ENCODE measurements around the gene C1RL.

The C1RL gene

GRCh38 chr12:7091171-7091570, 17.8 kb downstream of the C1RL start:
- DNase-seq: no peak

- no peak for DNase-seq
Observed at GRCh38 chr12:7090222-7090998, 18.6 kb downstream of the C1RL start.

DNA sequence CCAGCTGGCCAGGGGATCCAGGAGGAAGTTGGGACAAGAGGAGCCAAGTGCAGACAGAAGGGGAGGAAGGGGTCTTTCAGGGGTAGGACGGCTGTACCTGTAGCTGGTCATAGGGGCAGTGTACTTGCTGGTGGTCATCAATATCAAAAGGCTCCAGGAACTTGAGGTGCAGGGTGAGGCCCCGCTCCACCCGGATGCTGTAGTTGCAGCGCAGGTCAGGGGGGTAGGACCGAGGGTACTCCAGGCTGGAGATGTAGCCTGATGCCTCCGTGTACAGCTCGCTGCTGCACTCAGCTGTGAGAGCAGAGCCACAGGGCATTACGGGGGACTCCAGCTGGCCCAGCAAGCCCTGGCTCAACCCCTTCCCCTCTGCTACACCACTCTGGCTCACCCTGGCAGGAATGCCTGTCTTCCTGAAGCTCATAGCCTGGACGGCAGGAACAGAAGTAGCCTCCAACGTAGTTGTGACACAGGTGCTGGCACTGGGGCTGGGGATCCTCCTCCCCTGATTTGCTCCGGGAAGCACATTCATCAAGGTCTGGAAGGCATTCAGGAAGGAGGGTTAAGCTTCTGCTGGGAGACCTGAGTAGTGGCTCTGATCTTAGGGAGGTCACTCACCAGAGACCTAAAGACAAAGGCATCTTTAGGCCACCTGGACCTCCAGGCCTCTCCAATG, 19.7 kb downstream of the C1RL start:
- DNase-seq: no peak

DNA sequence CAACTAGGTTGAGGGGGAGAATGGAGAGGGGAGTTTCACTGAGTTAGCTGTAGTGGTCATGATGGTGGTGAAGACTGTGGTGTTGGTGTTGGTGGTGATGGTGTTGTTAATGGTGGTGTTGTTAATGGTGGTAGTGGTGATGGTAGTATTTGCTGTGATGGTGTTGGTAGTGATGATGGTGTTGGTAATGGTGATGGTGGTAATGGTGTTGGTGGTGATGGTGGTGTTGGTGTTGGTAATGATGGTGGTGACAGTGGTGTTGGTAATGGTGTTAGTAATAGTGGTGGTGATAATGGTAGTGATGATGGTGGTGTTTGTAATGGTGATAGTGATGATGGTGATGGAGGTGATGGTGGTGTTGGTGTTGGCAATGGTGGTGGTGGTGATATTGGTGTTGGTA, 25.9 kb downstream of the C1RL start:
- DNase-seq: no peak

GRCh38 chr12:7081037-7081436, 28.0 kb downstream of the C1RL start:
- DNase-seq: no peak

DNA sequence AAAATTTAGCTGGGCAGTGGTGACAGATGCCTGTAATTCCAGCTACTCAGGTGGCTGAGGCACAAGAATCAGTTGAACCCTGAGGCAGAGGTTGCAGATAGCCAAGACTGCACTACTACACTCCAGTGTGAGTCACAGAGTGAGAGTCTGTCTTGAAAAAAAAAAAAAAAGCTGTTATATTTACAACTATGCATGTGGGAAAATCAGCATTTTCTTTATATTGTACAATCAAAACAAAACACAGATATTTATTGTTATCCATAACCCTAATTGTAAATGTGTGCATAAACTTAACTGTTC, 29.2 kb downstream of the C1RL start:
- DNase-seq: no peak

DNA sequence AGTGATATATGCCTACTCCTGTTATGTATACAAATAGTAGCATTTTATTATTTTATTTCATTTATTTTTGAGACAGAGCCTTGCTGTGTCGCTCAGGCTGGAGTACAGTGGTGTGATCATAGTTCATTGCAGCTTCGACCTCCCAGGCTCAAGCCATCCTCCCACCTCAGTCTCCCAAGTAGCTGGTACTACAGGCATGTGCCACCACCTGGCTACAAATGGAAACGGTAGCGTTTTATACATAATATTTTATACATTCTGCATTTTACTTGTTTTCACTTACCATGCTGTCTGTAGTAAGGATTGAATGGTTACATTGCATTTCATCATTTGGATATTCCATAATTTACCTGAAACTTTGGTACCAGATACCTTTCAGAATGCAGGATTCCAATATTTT, 30.9 kb downstream of the C1RL start:
- DNase-seq: no peak

- no peak for DNase-seq
Observed at GRCh38 chr12:7076493-7076892, 32.5 kb downstream of the C1RL start.

- DNase-seq: no peak
Observed at GRCh38 chr12:7075939-7076338, 33.1 kb downstream of the C1RL start.

GRCh38 chr12:7075518-7075917, 33.5 kb downstream of the C1RL start:
- no peak for DNase-seq

DNA sequence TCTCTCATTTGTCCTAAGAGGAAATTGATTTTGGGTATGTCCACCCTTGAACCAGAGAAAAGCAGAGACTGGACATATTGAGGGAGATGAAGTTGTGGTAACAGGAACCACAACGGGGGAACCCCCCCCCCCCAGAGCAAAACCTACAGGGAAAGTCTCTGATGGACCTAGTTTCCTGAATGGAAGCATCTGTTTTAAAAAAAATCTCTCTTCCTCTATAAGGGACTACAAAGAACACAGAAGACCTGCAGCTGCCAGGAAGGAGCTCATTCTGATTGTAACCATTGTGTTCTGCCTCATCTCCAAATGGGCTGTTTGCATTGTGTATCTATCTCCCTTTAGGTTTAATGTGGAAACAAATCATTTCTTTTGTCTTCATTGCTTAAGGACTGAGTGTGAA, 35.1 kb downstream of the C1RL start:
- no peak for DNase-seq

DNA sequence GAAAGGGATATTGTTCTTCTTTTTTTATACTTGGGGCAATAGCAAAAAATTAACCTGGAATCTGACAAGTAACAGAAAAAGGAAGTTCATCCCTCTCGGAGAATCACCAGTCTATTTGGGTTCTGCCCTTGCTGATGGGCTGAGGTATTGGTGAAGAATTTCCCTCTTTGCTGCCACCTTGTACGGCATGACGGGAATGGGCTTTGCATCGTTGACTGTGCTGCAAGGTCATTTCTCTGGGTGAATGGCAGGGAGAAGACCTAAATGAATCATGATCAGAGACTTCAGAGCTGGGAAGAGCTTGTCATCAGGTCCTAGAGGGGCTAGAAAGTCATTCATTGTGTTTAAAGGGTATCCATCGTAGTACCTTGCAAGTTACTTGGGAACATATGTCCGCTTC, 36.5 kb downstream of the C1RL start:
- no peak for DNase-seq

- DNase-seq: no peak
Observed at GRCh38 chr12:7072035-7072434, 37.0 kb downstream of the C1RL start.

- no peak for DNase-seq
Observed at GRCh38 chr12:7069386-7069785, 39.6 kb downstream of the C1RL start.

GRCh38 chr12:7068994-7069346, 40.0 kb downstream of the C1RL start:
- no peak for DNase-seq

GRCh38 chr12:7068240-7068993, 40.6 kb downstream of the C1RL start:
- DNase-seq: no peak

GRCh38 chr12:7067096-7067495, 41.9 kb downstream of the C1RL start:
- DNase-seq: no peak

DNA sequence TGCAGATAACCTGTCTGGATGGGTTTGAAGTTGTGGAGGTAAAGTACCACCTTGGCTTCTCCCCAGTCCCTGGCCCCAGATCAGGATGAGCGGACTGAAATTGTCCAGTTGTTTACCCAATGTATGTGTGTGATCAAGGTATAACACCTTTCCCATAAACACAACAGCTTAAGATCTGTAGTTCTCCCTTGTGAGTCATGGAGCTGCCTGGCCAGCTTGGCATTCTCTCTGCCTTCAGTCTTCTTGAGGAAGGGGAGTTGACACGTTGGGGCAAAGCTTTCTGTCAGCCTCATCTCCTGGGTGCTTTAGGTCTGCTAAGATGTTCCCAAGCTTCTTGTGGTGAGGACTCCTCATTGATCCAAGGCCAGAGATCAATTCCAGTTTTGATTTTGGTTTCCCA, 42.4 kb downstream of the C1RL start:
- no peak for DNase-seq

GRCh38 chr12:7065073-7065623, 43.9 kb downstream of the C1RL start:
- DNase-seq: no peak

- DNase-seq: no peak
Observed at GRCh38 chr12:7064516-7064915, 44.5 kb downstream of the C1RL start.

GRCh38 chr12:7061596-7061995, 47.4 kb downstream of the C1RL start:
- no peak for DNase-seq

GRCh38 chr12:7061138-7061537, 47.9 kb downstream of the C1RL start:
- no peak for DNase-seq

DNA sequence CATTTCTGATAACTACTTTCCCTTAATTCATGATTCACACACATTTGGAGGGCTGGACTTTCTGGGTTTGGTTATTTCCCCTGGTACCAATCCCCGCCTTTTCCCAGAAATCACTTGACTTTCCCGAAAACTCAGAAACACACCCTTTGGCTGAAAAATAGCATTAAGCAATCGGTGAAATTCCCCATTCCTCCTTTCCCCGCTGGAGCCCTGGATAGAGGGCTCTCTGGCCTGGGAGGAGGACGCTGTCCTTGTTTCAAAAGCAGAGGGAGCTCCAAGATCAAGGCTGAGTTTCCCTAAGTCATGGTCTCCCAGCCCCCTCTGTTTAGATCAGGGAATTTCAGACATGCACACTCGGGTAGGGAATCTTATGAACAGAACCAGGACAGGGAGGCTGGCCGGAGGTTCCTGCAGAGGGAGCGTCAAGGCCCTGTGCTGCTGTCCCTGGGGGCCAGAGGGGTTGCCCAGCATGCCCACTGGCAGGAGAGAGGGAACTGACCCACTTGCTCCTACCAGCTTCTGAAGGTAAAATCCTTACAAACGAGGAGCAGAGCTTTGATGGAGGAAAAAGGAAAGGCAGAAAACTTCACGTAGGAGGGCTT, 48.6 kb downstream of the C1RL start, which contains the start of gene C1S:
Gene C1S, plus strand, starts transcription at position 366 of the 602 bp plus-strand sequence. CDS start 1,195 bp downstream, outside the sequence.
- DNase-seq: no peak

All from activated CD4-positive, CD25-positive, alpha-beta regulatory T cell treated with anti-CD3 and anti-CD28 coated beads, Interleukin-2, amount 50 U/mL, for 72 hours (primary cell).